ENCODE results near the gene SFPQ.

- no peak for TF ChIP-seq CTCF (IDR thresholded peaks at IDR 0.05)
- no peak for TF ChIP-seq POLR2AphosphoS5 (IDR thresholded peaks at IDR 0.05)
- TF ChIP-seq EP300 (IDR thresholded peaks at IDR 0.05; ENCODE audit: low read depth), result no peak
- no peak for TF ChIP-seq POLR2A (IDR thresholded peaks at IDR 0.05)
Observed at GRCh38 chr1:35187816-35188342, 5.1 kb downstream of the SFPQ start.
